ENCODE results near the gene KCNK6. TPM values are rescaled to one million over a fixed set of nuclear protein-coding genes. Genes with fewer than 3 reads are reported as not detected.
"Not testable (repeated sequence)": the region's sequence is repeated elsewhere in the genome, so short reads cannot be mapped to it uniquely, and the experiment has no call there.

The KCNK6 gene
- total and polyA plus RNA-seq, 3 donors from 2014 or later = 2.3 to 3.5 (median 3.4) TPM

DNA sequence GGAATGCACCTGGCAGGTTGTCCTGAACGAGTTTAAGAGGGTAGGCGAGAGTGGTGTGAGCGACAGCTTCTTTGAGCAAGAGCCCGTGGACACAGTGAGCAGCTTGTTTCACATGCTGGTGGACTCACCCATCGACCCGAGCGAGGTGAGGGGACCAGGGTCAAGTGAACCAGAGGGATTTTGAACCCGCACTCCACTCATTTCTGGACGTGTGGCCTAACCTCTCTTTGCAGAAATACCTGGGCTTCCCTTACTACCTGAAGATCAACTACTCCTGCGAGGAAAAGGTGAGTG is 17.7 kb downstream of the KCNK6 start:
- Histone ChIP-seq H3K36me3 (ENCODE audit: low read depth, missing control alignments) (no peaks in the 10 kb centered on the region), H3K4me1 (peaks cover 4% of the 10 kb centered on the region), H3K9me3 (no peaks in the 10 kb centered on the region), H3K27me3 (no peaks in the 10 kb centered on the region), H3K4me3 (peak overlapping the region; percentile 63 to 66), H3K27ac (peak overlapping the region in 1 of 2 donors; percentile 96)
- intact Hi-C loops (cut with DNase I; ENCODE audit: low total_unique reads) = no loop called here
- no peak for DNase-seq
- WGBS, 2 donors = 48 to 63% methylated on average over 6 to 10 of the region's 10 CpGs
- no peak for TF ChIP-seq POLR2A (IDR thresholded peaks at IDR 0.05)
- TF ChIP-seq, protein P1, sequence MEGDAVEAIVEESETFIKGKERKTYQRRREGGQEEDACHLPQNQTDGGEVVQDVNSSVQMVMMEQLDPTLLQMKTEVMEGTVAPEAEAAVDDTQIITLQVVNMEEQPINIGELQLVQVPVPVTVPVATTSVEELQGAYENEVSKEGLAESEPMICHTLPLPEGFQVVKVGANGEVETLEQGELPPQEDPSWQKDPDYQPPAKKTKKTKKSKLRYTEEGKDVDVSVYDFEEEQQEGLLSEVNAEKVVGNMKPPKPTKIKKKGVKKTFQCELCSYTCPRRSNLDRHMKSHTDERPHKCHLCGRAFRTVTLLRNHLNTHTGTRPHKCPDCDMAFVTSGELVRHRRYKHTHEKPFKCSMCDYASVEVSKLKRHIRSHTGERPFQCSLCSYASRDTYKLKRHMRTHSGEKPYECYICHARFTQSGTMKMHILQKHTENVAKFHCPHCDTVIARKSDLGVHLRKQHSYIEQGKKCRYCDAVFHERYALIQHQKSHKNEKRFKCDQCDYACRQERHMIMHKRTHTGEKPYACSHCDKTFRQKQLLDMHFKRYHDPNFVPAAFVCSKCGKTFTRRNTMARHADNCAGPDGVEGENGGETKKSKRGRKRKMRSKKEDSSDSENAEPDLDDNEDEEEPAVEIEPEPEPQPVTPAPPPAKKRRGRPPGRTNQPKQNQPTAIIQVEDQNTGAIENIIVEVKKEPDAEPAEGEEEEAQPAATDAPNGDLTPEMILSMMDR (IDR thresholded peaks at IDR 0.05) = no peak

DNA sequence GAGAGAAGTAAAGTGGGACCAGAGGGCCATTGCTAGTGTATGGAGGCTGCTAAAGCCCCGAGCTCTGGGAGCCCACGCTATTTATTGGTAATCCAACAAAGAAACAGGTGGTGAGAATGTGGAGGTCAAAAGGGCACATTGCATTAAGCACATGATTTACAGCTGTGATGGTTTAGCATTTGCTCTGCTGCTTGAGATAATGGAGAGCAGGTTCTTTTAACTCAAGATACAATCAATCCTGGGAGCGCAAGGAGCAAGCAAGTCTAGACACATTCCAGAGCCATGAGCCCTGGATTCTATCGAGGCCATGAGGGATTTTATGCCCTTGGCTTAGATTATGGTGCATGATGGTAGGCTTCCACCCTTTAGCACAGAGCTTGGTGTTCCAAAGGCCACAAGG is 19.4 kb downstream of the KCNK6 start:
- 70 to 73% methylated on average over 4 of the region's 4 CpGs for WGBS, 2 donors
- H3K9me3 ChIP-seq; DNase-seq; intact Hi-C loops (cut with DNase I; ENCODE audit: low total_unique reads); H3K36me3 ChIP-seq (ENCODE audit: low read depth, missing control alignments); H3K4me1 ChIP-seq; H3K4me3 ChIP-seq; H3K27me3 ChIP-seq; H3K27ac ChIP-seq: not testable (repeated sequence)

DNA sequence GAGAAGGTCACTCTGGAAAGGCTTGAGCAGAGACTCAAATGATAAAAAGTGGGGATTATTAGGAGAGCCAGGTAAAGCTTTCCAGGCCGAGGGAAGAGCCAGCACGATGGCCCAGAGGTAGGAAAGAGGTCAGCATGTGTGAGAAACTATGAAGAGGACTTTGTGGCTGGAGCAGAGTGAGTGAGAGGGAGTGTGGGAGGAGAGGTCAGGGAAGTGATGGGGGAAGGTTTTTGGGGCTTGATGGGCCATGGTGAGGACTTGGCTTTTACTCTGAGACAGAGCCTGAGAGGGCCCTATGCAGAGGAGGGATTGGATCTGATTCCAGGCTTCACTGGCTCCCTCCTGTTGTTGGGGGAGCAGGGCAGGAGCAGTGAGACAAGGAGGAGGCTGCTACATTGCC is 21.3 kb downstream of the KCNK6 start:
- WGBS, 2 donors = 82 to 92% methylated on average over 2 of the region's 2 CpGs
- DNase-seq = no peak
- intact Hi-C loops (cut with DNase I; ENCODE audit: low total_unique reads) = no loop called here
- Histone ChIP-seq H3K27me3 (no peaks in the 10 kb centered on the region), H3K9me3 (no peaks in the 10 kb centered on the region), H3K36me3 (ENCODE audit: low read depth, missing control alignments) (no peaks in the 10 kb centered on the region), H3K4me1 (peaks cover 4% of the 10 kb centered on the region), H3K27ac (no peak overlapping the region), H3K4me3 (no peak overlapping the region)
- TF ChIP-seq POLR2A (IDR thresholded peaks at IDR 0.05) = no peak
- TF ChIP-seq, protein P1 (IDR thresholded peaks at IDR 0.05) = no peak

DNA sequence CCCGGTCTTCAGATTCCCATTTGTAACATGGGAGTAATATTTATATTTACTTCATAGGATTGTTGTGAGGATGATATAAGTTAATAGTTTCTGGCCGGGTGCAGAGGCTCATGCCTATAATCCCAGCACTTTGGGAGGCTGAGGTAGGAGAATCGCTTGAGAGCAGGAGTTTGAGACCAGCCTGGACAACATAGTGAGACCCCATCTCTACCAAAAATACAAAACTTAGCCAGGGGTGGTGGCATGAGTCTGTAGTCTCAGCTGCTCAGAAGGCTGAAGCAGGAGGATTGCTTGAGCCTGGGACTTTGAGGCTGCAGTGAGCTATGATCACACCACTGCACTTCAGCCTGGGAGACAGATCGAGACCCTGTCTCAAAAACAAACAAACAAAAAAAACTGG is 27.2 kb downstream of the KCNK6 start:
- TF ChIP-seq, protein P1 (IDR thresholded peaks at IDR 0.05) = no peak
- no peak for TF ChIP-seq POLR2A (IDR thresholded peaks at IDR 0.05)
- H3K27ac ChIP-seq = no peak overlapping the region
- no peak overlapping the region for H3K4me3 ChIP-seq
- DNase-seq = no peak
- WGBS, 2 donors = 90% methylated on average over 4 of the region's 4 CpGs
- no peaks in the 10 kb centered on the region for H3K27me3 ChIP-seq
- intact Hi-C loops (cut with DNase I; ENCODE audit: low total_unique reads) = no loop called here
- H3K36me3 ChIP-seq (ENCODE audit: low read depth, missing control alignments) = no peaks in the 10 kb centered on the region
- no peaks in the 10 kb centered on the region for H3K4me1 ChIP-seq
- H3K9me3 ChIP-seq = no peaks in the 10 kb centered on the region

DNA sequence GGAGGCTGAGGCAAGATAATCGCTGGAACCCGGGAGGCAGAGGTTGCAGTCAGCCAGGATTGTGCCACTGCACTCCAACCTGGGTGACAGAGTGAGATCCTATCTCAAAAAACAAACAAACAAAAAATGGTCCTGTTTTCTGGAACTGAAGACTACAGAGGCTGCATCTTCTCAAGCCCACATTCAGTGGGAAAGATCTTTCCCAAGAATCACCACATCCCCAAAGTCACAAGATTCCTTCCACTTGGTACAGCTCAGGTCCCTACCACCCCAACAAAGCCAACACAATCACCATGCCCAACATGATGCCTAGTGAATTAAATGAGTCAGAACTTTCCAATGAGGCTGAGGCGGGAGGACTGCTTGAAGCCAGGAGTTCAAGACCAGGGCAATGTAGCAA is 31.2 kb downstream of the KCNK6 start:
- Histone ChIP-seq H3K4me3 (no peak overlapping the region), H3K9me3 (no peaks in the 10 kb centered on the region), H3K36me3 (ENCODE audit: low read depth, missing control alignments) (no peaks in the 10 kb centered on the region), H3K27me3 (no peaks in the 10 kb centered on the region), H3K27ac (no peak overlapping the region), H3K4me1 (no peaks in the 10 kb centered on the region)
- 76 to 79% methylated on average over 3 of the region's 3 CpGs for WGBS, 2 donors
- no peak for DNase-seq
- TF ChIP-seq POLR2A (IDR thresholded peaks at IDR 0.05) = no peak
- TF ChIP-seq, protein P1 (IDR thresholded peaks at IDR 0.05) = no peak
- intact Hi-C loops (cut with DNase I; ENCODE audit: low total_unique reads) = no loop called here
